NT2/D1 (cell line): Measurements from ENCODE around the gene M1AP.
A peak's percentile ranks its signal among the peaks of the same experiment; 100 is the strongest.

ENCODE experiments used
- DNase-seq: peaks from one replicate; pipeline ENCODE4 v3.0.0-alpha.2; 2011; ENCODE audit warnings: low read depth, low spot score
- H3K27me3 ChIP-seq: 2 replicates; pipeline ENCODE4 v1.6.0; 2011; ENCODE audit warnings: mild to moderate bottlenecking; ENCODE audit not compliant: insufficient read length, insufficient read depth
- H3K36me3 ChIP-seq: 2 replicates; pipeline ENCODE4 v1.6.1; 2011; ENCODE audit warnings: mild to moderate bottlenecking, low read length, mixed read lengths; ENCODE audit not compliant: insufficient read depth, insufficient read length
- H3K4me1 ChIP-seq: 2 replicates; pipeline ENCODE4 v1.5.1; 2011; ENCODE audit not compliant: insufficient read depth, insufficient read length
- H3K4me3 ChIP-seq: 2 replicates; pipeline ENCODE4 v1.5.1; 2011; ENCODE audit warnings: low read depth; ENCODE audit not compliant: insufficient read length
- H3K9ac ChIP-seq: 2 replicates; pipeline ENCODE4 v1.6.0; 2011; ENCODE audit warnings: low read depth; ENCODE audit not compliant: insufficient read length
- H3K9me3 ChIP-seq: 2 replicates; pipeline ENCODE4 v1.5.1; 2011; ENCODE audit warnings: mild to moderate bottlenecking, low read length; ENCODE audit not compliant: insufficient read depth
- SUZ12 ChIP-seq: IDR thresholded peaks from 2 replicates; pipeline ENCODE4 v1.6.1; 2011; ENCODE audit not compliant: insufficient read length, insufficient read depth; ENCODE audit errors: extremely low read depth
- YY1 ChIP-seq: IDR thresholded peaks from 2 replicates; pipeline ENCODE4 v1.6.1; 2011; ENCODE audit not compliant: insufficient read length, insufficient read depth
- ZNF274 ChIP-seq: IDR thresholded peaks from 2 replicates; pipeline ENCODE4 v1.6.1; 2011; ENCODE audit warnings: mild to moderate bottlenecking, low read depth, low read length

M1AP gene

GRCh38 chr2:74515271-74515980 lies 132.7 kb downstream of the M1AP start:
- no peaks in the 10 kb centered on the region for H3K36me3 ChIP-seq
- peaks cover 68% of the 10 kb centered on the region for H3K27me3 ChIP-seq
- H3K4me3 ChIP-seq, result peak overlapping the region; percentile 45
- peak overlapping the region; percentile 50 for H3K9ac ChIP-seq
- no peak for TF ChIP-seq SUZ12
- TF ChIP-seq ZNF274, result no peak
- no peak for TF ChIP-seq YY1
- H3K4me1 ChIP-seq, result no peaks in the 10 kb centered on the region
- no peaks in the 10 kb centered on the region for H3K9me3 ChIP-seq
- no peak for DNase-seq

GRCh38 chr2:74514368-74515270 lies 133.5 kb downstream of the M1AP start, which contains the start of gene TLX2:
Gene TLX2 (plus strand): TSS chr2:74514450. CDS start chr2:74514807, 357 bp downstream.
- Histone ChIP-seq H3K4me3 (peak within 1 kb of the TSS; percentile 45), H3K36me3 (no peaks in the 10 kb centered on the region), H3K27me3 (peaks cover 71% of the 10 kb centered on the region), H3K9me3 (no peaks in the 10 kb centered on the region), H3K4me1 (no peaks in the 10 kb centered on the region), H3K9ac (peak within 1 kb of the TSS; percentile 59)
- no peak for TF ChIP-seq SUZ12
- TF ChIP-seq ZNF274, result no peak
- no peak for TF ChIP-seq YY1
- DNase-seq, result no peak

DNA sequence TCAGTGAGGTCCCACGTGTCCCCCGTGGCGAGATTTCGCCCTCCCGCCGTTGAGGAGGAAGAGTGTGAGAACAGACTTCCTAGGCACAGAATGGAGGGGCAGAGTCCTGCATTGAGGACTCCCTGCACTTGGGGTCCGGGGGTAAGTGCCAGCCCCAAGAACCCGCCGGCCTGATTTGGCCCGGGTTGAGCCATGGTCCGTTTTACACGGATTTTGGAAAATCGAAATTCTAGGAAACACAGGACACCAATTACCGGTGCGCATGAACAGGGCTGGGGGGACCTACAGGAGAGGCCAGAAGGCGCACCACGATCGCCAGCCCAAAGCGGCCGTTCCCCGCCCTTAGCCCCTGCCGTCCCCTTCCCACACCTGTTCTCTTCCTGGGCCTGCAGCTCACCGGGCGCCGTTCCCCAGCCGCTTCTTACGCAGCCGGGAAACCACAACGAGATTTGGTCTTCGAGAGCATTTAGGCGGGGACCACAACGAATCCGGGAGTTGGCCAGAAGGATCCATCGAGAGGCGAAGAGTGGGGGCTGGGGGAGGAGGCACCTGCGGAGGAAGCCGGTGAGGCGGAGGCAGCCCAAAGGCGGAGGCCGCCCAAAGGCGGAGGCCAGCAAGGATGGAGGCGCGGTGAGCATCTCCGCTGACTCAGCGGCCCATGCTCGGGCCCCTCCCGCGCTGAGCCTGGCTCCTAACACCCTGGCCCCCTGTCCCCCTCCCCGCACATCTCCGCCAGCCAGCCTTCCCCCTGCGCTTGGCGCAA lies 134.3 kb downstream of the M1AP start:
- no peak for DNase-seq
- Histone ChIP-seq H3K4me3 (peak overlapping the region; percentile 39), H3K36me3 (no peaks in the 10 kb centered on the region), H3K9ac (peak overlapping the region; percentile 59), H3K4me1 (no peaks in the 10 kb centered on the region), H3K27me3 (peaks cover 66% of the 10 kb centered on the region), H3K9me3 (no peaks in the 10 kb centered on the region)
- TF ChIP-seq YY1, result no peak
- no peak for TF ChIP-seq ZNF274
- TF ChIP-seq SUZ12, result no peak

DNA sequence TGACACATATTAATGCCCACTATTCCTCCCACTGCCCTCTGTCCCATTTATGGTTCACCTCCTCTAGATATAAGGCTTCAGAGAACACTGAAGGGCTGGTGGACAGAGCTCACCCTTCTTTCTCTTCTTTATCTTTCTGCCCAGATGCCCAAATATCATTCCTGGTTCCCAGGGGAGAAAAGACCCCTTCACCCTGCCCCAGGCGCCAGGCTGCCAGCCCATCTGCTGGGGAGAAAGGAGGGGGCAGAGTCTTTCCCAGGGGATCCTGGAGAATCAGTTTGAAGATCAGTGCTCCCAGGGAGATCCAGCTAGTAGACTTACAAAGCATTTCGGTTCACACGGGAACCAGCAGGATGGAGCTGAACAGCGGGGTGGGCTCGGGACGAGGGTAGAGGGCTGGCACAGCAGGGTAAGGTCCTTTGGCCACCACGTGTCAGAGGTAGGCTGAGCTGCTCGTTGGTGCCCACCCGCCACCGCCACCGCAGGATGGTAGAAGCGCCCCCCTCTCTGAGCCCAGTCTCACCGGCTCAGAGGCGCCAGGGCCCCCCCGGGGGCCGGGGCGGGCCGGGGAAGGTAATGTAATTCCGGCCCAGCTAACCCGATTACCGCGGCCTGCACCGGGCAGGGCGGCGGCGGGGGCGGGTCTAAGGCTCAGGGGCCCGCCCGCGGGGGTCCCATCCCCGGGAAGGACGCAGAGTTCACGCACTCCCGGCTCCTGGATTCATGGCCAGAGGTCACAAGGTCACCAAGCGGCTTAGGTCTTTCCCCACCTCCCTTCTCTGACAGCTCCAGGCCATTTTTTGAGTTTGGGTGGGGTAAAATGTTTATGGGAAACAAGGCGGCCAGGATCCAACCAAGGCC lies 135.2 kb downstream of the M1AP start:
- H3K36me3 ChIP-seq, result no peaks in the 10 kb centered on the region
- peak overlapping the region; percentile 39 for H3K4me3 ChIP-seq
- H3K4me1 ChIP-seq, result no peaks in the 10 kb centered on the region
- no peaks in the 10 kb centered on the region for H3K9me3 ChIP-seq
- DNase-seq, result no peak
- TF ChIP-seq ZNF274 (no peak), YY1 (no peak), SUZ12 (no peak)
- peaks cover 66% of the 10 kb centered on the region for H3K27me3 ChIP-seq
- peak overlapping the region; percentile 59 for H3K9ac ChIP-seq

GRCh38 chr2:74511104-74511989 lies 136.8 kb downstream of the M1AP start:
- no peak overlapping the region for H3K4me3 ChIP-seq
- H3K27me3 ChIP-seq, result peaks cover 58% of the 10 kb centered on the region
- no peak for TF ChIP-seq SUZ12
- no peak for TF ChIP-seq YY1
- no peak for TF ChIP-seq ZNF274
- no peaks in the 10 kb centered on the region for H3K9me3 ChIP-seq
- peaks cover 2% of the 10 kb centered on the region for H3K36me3 ChIP-seq
- no peak for DNase-seq
- H3K9ac ChIP-seq, result no peak overlapping the region
- H3K4me1 ChIP-seq, result no peaks in the 10 kb centered on the region

- no peaks in the 10 kb centered on the region for H3K9me3 ChIP-seq
- DNase-seq, result no peak
- peaks cover 47% of the 10 kb centered on the region for H3K27me3 ChIP-seq
- H3K36me3 ChIP-seq, result peaks cover 11% of the 10 kb centered on the region
- H3K9ac ChIP-seq, result no peak overlapping the region
- H3K4me3 ChIP-seq, result no peak overlapping the region
- peaks cover 7% of the 10 kb centered on the region for H3K4me1 ChIP-seq
- TF ChIP-seq ZNF274 (no peak), SUZ12 (no peak), YY1 (no peak)
Observed at GRCh38 chr2:74510272-74510671, 137.9 kb downstream of the M1AP start.
